K562 (cell line): ENCODE measurements around the gene RBFOX2. TPM values are rescaled to one million over a fixed set of nuclear protein-coding genes. Genes with fewer than 3 reads are reported as not detected.

ENCODE experiments used
- ATAC-seq: fragments of 200-7000 bp; cut with Tn5 transposase; 3 replicates; pipeline ENCODE4 v1.9.1; 2020; ENCODE audit warnings: moderate library complexity
- BruUV-seq: library from RNA; stranded (reverse); fragments of 400-500 nt; replicated peaks from 2 replicates; lab custom pipeline; 2021; lab: Mats Ljungman, UMichigan
- CTCF ChIA-PET: fragments of 300-600 bp; formaldehyde crosslinking; extraction: SDS; loops from one replicate; lab custom pipeline; 2021; ENCODE audit warnings: low intra/inter-chr PET ratio; lab: Yijun Ruan, JAX
- POLR2A ChIA-PET: fragments of 300-600, 350-650 bp; sonication (Branson Sonifier 250); formaldehyde crosslinking; extraction: SDS; loops from one replicate; lab custom pipeline; 2021; ENCODE audit warnings: antibody characterized with exemption, inconsistent platforms; lab: Yijun Ruan, JAX
- DNase-seq, 4 experiments: peaks; one replicate each; pipeline versions ENCODE4 v3.0.0 to v3.0.0-alpha.2; 2011 to 2018; ENCODE audit warnings: low spot score in 3 of 4, mixed read lengths in 3 of 4; ENCODE audit errors: extremely low read depth in 1 of 4
- FAIRE-seq: peaks from 2 replicates; lab custom pipeline; 2011; peaks lifted over from hg19 to GRCh38; lab: Jason Lieb, UNC
- H2AFZ ChIP-seq: 2 replicates; pipeline ENCODE4 v1.6.0; 2011; ENCODE audit warnings: low read depth, low read length, control low read depth, inconsistent platforms
- H3K27ac ChIP-seq: fragments of 200-600 bp; 3 replicates; pipeline ENCODE4 v1.8.0; 2011; ENCODE audit warnings: low read depth, mild to moderate bottlenecking, control low read depth, inconsistent platforms, low read length, moderate library complexity, mixed read lengths; ENCODE audit errors: extremely low read depth
- H3K27me3 ChIP-seq, 2 experiments: fragments of 300-600 bp in 1 of 2; 2 replicates in 1 of 2; 3 replicates in 1 of 2; pipeline versions ENCODE4 v1.6.0 to v1.8.0; 2011; ENCODE audit warnings: inconsistent platforms in 2 of 2, low read length in 2 of 2, mild to moderate bottlenecking in 1 of 2, mixed read lengths in 1 of 2, moderate library complexity in 1 of 2; ENCODE audit not compliant: control insufficient read depth in 2 of 2, insufficient read depth in 2 of 2
- H3K36me3 ChIP-seq: fragments of 300-600 bp; 3 replicates; pipeline ENCODE4 v1.8.0; 2011; ENCODE audit warnings: mild to moderate bottlenecking, low read length, inconsistent platforms; ENCODE audit not compliant: control insufficient read depth, insufficient read depth
- H3K4me1 ChIP-seq, 2 experiments: fragments of 200-600 bp in 1 of 2; replicated peaks in 1 of 2; 2 replicates in 1 of 2; 3 replicates in 1 of 2; pipeline versions ENCODE4 v1.5.1 to v1.8.0; 2011; ENCODE audit warnings: inconsistent platforms in 2 of 2, low read length in 2 of 2, mild to moderate bottlenecking in 1 of 2, mixed read lengths in 1 of 2, moderate library complexity in 1 of 2; ENCODE audit not compliant: control insufficient read depth in 2 of 2, insufficient read depth in 2 of 2
- H3K4me2 ChIP-seq: 2 replicates; pipeline ENCODE4 v1.6.1; 2011; ENCODE audit warnings: low read length, control low read depth, inconsistent platforms, mixed read lengths; ENCODE audit not compliant: insufficient read depth
- H3K4me3 ChIP-seq: fragments of 200-600 bp; sonication (generic), shearing (Covaris generic); 2 replicates; pipeline ENCODE4 v1.5.1; 2016; ENCODE audit warnings: control low read depth, inconsistent platforms
- H3K79me2 ChIP-seq: fragments of 200-600 bp; 3 replicates; pipeline ENCODE4 v1.8.0; 2011; ENCODE audit warnings: low read length, inconsistent platforms; ENCODE audit not compliant: control insufficient read depth, insufficient read depth
- H3K9ac ChIP-seq, 2 experiments: 2 replicates each; pipeline versions ENCODE4 v1.6.0 to v1.6.1; 2011; ENCODE audit warnings: low read depth in 2 of 2, low read length in 2 of 2, control low read depth in 1 of 2, inconsistent platforms in 1 of 2, mild to moderate bottlenecking in 1 of 2, mixed read lengths in 1 of 2; ENCODE audit not compliant: insufficient read depth in 1 of 2
- H3K9me1 ChIP-seq: one replicate; pipeline ENCODE4 v1.6.0; 2011; ENCODE audit warnings: inconsistent platforms, mild to moderate bottlenecking, low read length, moderate library complexity; ENCODE audit not compliant: control insufficient read depth, insufficient read depth
- H3K9me3 ChIP-seq: replicated peaks from 2 replicates; pipeline ENCODE4 v1.5.1; 2011; ENCODE audit warnings: low read depth, low read length, inconsistent platforms; ENCODE audit not compliant: control insufficient read depth, insufficient read depth
- H4K20me1 ChIP-seq: replicated peaks from 2 replicates; pipeline ENCODE4 v1.6.1; 2011; ENCODE audit warnings: low read length, inconsistent platforms, mixed read lengths; ENCODE audit not compliant: control insufficient read depth, insufficient read depth
- ATF3 ChIP-seq, 2 experiments: fragments of 450-650 bp in 1 of 2; sonication (generic) in 1 of 2; formaldehyde crosslinking in 1 of 2; IDR thresholded peaks in 1 of 2; conservative IDR thresholded peaks in 1 of 2; 2 replicates each; pipeline versions ENCODE4 v1.6.1 to v1.8.1; 2016 to 2023; ENCODE audit warnings: mild to moderate bottlenecking in 2 of 2, moderate library complexity in 2 of 2, inconsistent platforms in 1 of 2, missing genetic modification reagents in 1 of 2
- FOXK2 ChIP-seq, 2 experiments: fragments of 450-650 bp; IDR thresholded peaks in 1 of 2; conservative IDR thresholded peaks in 1 of 2; 2 replicates each; pipeline ENCODE4 v1.6.1; 2016; ENCODE audit warnings: low read depth in 2 of 2, mild to moderate bottlenecking in 1 of 2
- HOXB6 ChIP-seq: fragments of 250-450 bp; sonication (Bioruptor Pico); IDR thresholded peaks from 2 replicates; pipeline ENCODE4 v1.5.1; 2022; ENCODE audit warnings: mild to moderate bottlenecking, borderline replicate concordance
- SMARCA5 ChIP-seq: fragments of 450-650 bp; IDR thresholded peaks from 2 replicates; pipeline ENCODE4 v1.6.1; 2016
- SP1 ChIP-seq: sonication (generic); formaldehyde crosslinking; IDR thresholded peaks from 2 replicates; pipeline ENCODE4 v1.8.1; 2022; ENCODE audit warnings: mild to moderate bottlenecking, missing genetic modification reagents
- TAF1 ChIP-seq: IDR thresholded peaks from 2 replicates; pipeline ENCODE4 v1.6.1; 2011; ENCODE audit warnings: mild to moderate bottlenecking, low read length, moderate library complexity; ENCODE audit not compliant: insufficient read depth, control insufficient read depth, severe bottlenecking; ENCODE audit errors: extremely low read depth
- ZNF175 ChIP-seq: fragments of 200-800 bp; sonication (Bioruptor generic); IDR thresholded peaks from 2 replicates; pipeline ENCODE4 v1.6.1; 2016; ENCODE audit warnings: low read depth, mild to moderate bottlenecking, missing genetic modification characterization, missing compliant biosample characterization
- ZNF217 ChIP-seq: sonication (generic); formaldehyde crosslinking; IDR thresholded peaks from 2 replicates; pipeline ENCODE4 v1.8.0; 2022; ENCODE audit warnings: mild to moderate bottlenecking, missing genetic modification reagents
- ZNF23 ChIP-seq: fragments of 250-450 bp; sonication (Bioruptor Pico); IDR thresholded peaks from 2 replicates; pipeline ENCODE4 v1.4.0; 2020; ENCODE audit warnings: mild to moderate bottlenecking
- WGBS: fragments of 100-300 bp; shearing (Covaris generic); methylation state at CpG from one replicate; pipeline ENCODE4 v1.1.6; 2016; ENCODE audit warnings: low coverage, mixed read lengths; ENCODE audit not compliant: insufficient coverage; ENCODE audit errors: missing lambda C conversion rate; 5-methylcytosine and 5-hydroxymethylcytosine counted together
- in situ Hi-C: fragments of 300-500 bp; cut with MboI; formaldehyde crosslinking; loops from 4 replicates; pipeline ENCODE4 v1.15.0; 2018; ENCODE audit warnings: inconsistent platforms, mixed read lengths
- intact Hi-C: fragments of 100-400 bp; cut with micrococcal nuclease; formaldehyde crosslinking; loops from 2 replicates; pipeline ENCODE4 v1.14.2; 2022
- polyA plus RNA-seq, 8 experiments: library from polyadenylated mRNA; depleted of rRNA in 4 of 8; stranded (reverse) in 5 of 8; unstranded in 3 of 8; fragments of >200 nt; fragmentation: Nextera tagmentation in 2 of 8; fragmentation: Illumina TruSeq in 1 of 8; extraction: Ambion mirVana in 2 of 8; extraction: Trizol in 1 of 8; gene quantifications; 2 replicates each; pipeline versions ENCODE4 v1.2.1 to v1.2.3, GENCODE V29; 2011 to 2014; ENCODE audit warnings: inconsistent platforms in 1 of 8, missing spikeins in 1 of 8
- total RNA-seq, 7 experiments: library from RNA; depleted of rRNA in 6 of 7; stranded (reverse); fragments of >200 nt in 6 of 7; fragmentation: Illumina TruSeq in 2 of 7; extraction: Trizol in 2 of 7; gene quantifications; 2 replicates each; pipeline versions ENCODE4 v1.2.1 to v1.2.3, GENCODE V29; 2011 to 2021; ENCODE audit warnings: low replicate concordance in 1 of 7
- TF ChIP-seq, protein P1 (sequence below), 2 experiments: fragments of 450-650 bp; IDR thresholded peaks; 2 replicates each; pipeline ENCODE4 v1.6.1; 2016

RBFOX2 gene
- total and polyA plus RNA-seq, 9 of the 15 experiments (the other 6 are each of a cell fraction or from before 2014, with no cell fraction given) = 5.8 to 24.8 (median 14.2) TPM

GRCh38 chr22:35985371-35985770 is 43.3 kb downstream of the RBFOX2 start (continued):
- TF ChIP-seq SMARCA5 (no peak), SP1 (no peak), TAF1 (no peak)
- TF ChIP-seq, protein P1, sequence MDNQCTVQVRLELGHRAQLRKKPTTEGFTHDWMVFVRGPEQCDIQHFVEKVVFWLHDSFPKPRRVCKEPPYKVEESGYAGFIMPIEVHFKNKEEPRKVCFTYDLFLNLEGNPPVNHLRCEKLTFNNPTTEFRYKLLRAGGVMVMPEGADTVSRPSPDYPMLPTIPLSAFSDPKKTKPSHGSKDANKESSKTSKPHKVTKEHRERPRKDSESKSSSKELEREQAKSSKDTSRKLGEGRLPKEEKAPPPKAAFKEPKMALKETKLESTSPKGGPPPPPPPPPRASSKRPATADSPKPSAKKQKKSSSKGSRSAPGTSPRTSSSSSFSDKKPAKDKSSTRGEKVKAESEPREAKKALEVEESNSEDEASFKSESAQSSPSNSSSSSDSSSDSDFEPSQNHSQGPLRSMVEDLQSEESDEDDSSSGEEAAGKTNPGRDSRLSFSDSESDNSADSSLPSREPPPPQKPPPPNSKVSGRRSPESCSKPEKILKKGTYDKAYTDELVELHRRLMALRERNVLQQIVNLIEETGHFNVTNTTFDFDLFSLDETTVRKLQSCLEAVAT (IDR thresholded peaks at IDR 0.05) = no peak

GRCh38 chr22:35984183-35985175 is 44.1 kb downstream of the RBFOX2 start:
- CTCF ChIA-PET = no interaction called here
- no peaks in the 10 kb centered on the region for H3K27me3 ChIP-seq
- no peak overlapping the region for H3K4me3 ChIP-seq
- 0 out of 3 replicates have a peak, but pooled peaks cover 2% of the 10 kb centered on the region for H3K36me3 ChIP-seq
- no peak for ATAC-seq
- 73% methylated on average over 4 of the region's 4 CpGs for WGBS
- FAIRE-seq = no peak
- intact Hi-C loops (no loop called here), in situ Hi-C loops (no loop called here)
- no peaks in the 10 kb centered on the region for H3K4me1 ChIP-seq
- H2AFZ ChIP-seq = no peak overlapping the region
- DNase-seq = no peak
- no peaks in the 10 kb centered on the region; the same call in 1 of the 2 replicates for H4K20me1 ChIP-seq
- no peak overlapping the region for H3K9ac ChIP-seq
- no peak overlapping the region for H3K4me2 ChIP-seq
- H3K9me3 ChIP-seq = no peaks in the 10 kb centered on the region
- no peaks in the 10 kb centered on the region; the same call in 2 of the 3 replicates for H3K79me2 ChIP-seq
- BruUV-seq = no TSS peak
- TF ChIP-seq ZNF217 (CRISPR knock-in tag) (no peak), ZNF175 (CRISPR knock-in tag) (no peak), ATF3 (IDR thresholded peaks at IDR 0.05) (no peak), ATF3 (CRISPR knock-in tag; conservative IDR thresholded peaks at IDR 0.05) (no peak), FOXK2 (conservative IDR thresholded peaks at IDR 0.05 in 1 of 2, IDR thresholded peaks at IDR 0.05 in 1 of 2; ENCODE audit: low read depth in 2 of 2) (no peak), HOXB6 (CRISPR knock-in tag) (no peak), ZNF23 (no peak)
- POLR2A ChIA-PET = no interaction called here
- H3K27ac ChIP-seq = no peak overlapping the region
- no peaks in the 10 kb centered on the region for H3K9me1 ChIP-seq
